HG03139 (cell line): ENCODE measurements around the gene SNRPD3.
"Not testable (repeated sequence)": the region's sequence is repeated elsewhere in the genome, so short reads cannot be mapped to it uniquely, and the experiment has no call there.

Source experiments
- ATAC-seq: cut with Tn5 transposase; IDR thresholded peaks from one replicate; pipeline ENCODE4 v1.9.1; 2021; ENCODE audit not compliant: unreplicated experiment

The SNRPD3 gene

DNA sequence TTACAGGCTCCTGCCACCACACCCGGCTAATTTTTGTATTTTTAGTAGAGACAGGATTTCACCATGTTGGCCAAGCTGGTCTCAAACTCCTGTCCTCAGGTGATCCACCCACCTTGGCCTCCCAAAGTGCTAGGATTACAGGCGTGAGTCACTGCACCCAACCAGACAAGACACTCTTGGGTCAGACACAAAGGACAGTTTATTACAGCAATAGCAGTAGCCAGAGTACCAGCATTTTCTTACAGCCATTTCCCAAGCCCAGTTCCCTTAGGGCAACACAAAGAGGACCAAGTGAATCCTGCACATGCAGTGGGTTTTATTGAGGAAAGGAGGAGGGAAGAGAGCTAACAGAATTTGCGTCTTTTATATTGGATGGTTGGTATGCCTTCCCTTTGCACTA lies 24.8 kb upstream of the SNRPD3 start:
- not testable (repeated sequence) for ATAC-seq

DNA sequence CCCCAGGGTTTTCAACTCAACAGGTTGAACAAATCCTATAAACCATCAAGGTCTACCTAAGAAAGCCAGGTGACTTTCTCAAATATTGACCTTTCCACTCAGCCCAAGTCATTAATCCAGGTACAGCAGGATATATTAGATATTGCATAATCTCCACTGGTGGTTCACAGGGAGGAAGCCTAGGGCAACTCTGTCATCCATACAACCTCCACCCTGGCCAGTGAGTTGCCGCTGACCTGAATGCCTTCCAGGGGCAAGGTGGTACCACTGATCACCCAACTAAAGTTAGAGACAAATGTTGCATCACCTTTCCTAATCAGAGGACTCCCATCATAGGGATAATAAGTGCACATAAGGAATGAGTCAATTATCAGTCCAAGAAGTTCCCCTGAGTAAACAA lies 23.7 kb upstream of the SNRPD3 start:
- no peak for ATAC-seq

DNA sequence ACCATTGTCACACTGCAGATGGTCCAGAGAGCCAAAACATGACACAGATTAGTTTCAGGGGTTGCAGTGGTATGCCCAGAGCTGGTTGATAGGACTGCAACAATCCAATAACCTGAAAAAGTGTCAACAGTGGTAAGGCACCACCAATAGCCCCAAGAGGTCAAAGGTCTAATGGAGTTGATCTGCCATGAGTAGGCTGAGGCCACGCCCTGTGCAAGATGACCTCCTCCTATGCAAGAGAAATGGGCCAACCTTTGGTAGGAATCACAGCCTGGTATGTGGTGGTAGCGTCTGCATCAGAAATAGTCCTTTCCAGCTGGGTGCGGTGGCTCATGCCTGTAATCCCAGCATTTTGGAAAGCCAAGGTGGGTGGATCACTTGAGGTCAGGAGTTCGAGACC lies 20.5 kb upstream of the SNRPD3 start:
- no peak for ATAC-seq

- no peak for ATAC-seq
These were observed 19.7 kb upstream of the SNRPD3 start for GRCh38 chr22:24536089-24536488.

- ATAC-seq, result no peak
These were observed 15.3 kb upstream of the SNRPD3 start for GRCh38 chr22:24540470-24540869.

GRCh38 chr22:24541681-24542515 lies 13.9 kb upstream of the SNRPD3 start:
- no peak for ATAC-seq

DNA sequence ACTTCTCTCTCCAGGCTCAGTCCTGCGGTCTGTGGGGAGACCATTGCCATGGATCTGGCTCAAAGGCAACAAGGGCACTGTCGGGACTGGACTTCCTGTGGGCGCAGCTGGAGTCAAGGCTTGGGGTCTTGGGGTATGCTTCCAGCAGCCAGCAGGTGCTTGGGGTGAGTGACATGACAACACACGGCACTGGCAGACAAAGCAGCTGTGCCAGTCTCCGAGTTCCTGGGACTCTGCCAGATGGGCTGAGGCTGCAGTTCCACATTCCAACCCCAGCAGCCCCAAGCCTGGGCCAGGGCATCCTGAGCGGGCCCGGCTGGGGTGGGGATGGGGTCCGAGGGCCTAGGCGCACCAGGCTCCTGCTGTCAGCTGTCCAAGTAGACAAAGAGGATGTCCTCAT lies 13.2 kb upstream of the SNRPD3 start:
- ATAC-seq, result no peak

DNA sequence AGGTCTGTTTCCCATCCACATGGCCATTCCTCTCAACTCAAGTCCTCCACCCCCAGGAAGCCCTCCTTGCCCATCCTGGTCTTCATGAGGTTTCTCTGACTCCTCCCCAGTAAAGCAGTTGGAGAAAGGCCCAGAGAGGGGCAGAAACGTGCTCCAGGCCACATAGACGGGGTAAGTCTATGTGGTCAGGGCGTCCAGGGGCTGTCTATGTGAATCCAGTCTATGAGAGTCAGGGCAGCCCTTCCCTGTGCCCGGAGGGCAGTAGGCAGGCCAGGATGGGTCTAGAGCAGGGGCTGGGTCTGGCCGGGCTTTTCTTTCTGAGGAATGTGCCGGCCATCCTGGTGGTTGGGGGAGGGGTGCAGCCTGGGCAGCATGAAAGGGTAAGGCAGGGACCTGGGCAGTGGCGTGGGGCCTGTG lies 12.6 kb upstream of the SNRPD3 start:
- no peak for ATAC-seq

DNA sequence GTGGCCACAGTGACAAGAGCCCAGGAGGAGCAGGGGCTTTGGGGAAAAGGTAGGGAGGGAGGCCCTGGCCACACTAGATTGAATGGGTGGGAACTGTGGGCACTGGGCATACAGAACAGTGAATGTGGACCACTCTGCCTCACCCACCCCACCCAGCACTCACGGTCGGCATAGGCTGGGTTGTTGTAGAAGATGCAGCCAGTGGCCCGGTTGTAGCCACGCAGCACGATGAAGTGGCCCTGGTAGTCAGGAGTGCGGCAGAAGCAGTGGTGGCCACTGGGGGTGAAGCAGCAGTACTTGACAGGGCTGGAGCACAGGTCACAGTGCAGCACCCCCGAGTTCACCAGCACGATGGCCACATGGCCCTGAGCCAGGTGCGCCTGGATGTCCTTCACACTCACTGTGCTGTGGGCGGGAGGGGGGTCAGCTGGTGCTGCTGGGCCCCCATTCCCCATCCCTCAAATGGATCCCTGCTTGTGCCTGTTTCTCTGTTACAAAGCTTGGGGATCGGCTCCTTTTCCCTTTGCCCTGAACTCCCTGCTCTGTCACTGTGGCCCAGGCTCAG lies 12.0 kb upstream of the SNRPD3 start:
- ATAC-seq, result no peak

DNA sequence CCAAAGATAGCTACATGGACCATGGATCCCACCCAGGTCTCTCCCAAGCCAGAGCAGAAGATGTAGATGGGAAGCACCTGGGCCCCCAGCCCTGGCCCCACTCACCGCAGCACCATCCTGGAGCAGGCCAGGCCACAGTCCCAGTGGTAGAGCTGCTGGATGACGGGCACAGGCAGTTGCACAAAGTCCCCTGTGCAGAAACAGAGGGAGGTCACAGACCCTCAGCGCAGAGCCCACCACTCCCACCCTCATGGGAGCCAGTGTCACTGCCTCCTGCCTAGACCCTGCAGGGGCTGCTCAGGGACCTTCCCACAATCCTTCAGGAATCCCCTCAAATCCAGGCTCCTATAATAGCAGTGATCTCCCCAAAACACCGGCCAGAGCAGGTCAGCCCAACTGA lies 7.0 kb upstream of the SNRPD3 start:
- ATAC-seq, result no peak

DNA sequence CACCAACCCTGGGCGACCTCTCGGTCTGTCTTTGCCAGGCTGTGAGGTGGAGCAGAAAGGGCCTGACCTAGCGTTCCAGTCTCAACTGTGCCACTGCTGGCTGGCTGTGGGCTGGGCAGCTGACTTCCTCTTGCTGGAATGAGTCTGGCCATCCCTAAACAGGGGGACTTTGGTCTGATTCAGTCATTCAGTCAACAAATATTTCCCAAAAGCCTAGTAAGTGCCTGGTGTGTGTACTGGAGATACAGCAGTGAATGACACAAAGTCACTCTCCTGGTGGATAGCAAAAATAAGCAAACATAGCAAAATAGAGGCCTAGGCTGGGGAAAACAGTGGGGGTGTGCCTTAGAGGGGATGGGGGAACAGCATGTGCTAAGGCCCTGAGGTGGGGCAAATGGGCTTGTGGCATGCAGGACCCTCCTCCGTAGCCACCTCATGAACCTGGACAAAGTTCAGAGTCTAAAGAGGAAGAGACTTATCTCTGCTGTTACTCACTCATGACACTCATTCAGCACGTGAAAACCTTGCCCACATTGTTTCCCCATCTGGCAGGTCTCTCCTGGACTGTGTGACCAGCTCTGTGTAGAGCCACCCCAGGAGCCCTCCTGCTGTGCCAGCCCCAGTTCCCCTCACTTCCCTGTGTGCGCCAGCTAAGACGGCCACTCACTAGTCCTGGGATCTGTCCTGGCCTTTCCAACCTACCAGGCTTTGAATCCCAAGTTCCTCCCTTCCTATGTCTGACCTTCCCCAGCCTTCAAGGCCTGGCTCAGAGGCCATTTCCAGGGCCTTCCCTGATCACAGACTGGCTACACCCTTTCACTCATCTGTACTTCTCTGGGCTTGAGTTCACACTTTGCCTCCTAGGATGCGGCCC lies 5.5 kb upstream of the SNRPD3 start:
- no peak for ATAC-seq

DNA sequence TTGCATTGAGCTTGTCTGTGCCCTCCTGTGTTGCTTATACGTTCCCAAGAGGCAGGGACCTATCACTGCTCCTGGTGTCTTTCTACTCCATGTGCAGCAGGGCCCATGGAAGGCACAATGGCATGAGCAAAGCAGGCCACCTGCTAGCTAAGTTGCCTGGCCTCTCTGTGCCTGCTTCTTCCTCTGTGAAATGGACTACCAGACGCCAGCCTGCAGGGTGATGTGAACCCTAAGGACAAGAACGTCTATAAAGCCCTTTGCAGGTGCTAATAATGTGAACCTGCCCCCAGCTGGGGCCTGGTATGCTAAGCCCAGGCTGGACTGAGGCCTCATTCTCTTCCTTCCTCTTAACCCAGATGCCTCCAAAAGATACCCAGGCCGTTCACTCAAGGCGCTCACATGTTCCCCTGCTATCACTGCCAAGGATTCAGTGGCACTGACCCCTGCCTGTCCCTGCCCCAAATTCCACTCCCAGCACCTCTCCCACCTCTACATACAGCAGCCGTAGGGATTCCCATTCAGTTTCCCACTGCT lies 4.8 kb upstream of the SNRPD3 start:
- no peak for ATAC-seq

GRCh38 chr22:24552503-24553286 lies 3.1 kb upstream of the SNRPD3 start:
- not testable (repeated sequence) for ATAC-seq

DNA sequence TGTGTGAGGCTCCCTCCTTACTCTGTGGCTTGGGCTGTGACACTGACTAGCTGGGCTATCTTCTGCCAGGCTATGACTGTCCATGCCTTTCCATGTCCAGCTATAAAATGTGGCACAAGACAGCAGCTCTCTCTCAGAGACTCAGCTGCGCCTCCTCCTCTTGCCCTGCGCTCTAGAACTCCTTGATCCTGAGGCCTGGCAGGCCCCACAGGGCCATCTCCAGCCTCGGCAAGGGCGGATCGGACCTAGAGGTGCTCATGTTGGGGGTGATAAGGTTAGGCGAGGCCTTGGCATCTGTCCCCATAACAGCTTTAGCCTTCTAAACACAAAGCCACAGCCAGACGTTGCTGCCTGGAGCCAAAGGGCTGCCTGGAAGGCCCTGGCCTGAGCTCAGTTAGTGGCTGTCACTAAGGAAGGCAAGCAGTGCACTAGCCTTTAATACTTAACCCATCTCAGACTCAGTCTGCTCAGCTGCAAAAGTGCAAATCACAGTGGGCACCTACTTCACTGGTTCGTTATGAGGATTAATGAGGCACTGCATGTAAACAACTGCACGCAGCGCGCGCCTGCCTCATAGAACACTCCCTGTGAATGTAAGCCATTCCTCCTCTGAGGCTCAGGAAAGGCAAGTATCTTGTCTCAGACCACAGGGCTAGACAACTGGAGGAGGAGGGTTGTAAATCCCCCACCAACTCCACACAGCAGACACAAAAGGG lies 2.0 kb upstream of the SNRPD3 start:
- ATAC-seq, result no peak

DNA sequence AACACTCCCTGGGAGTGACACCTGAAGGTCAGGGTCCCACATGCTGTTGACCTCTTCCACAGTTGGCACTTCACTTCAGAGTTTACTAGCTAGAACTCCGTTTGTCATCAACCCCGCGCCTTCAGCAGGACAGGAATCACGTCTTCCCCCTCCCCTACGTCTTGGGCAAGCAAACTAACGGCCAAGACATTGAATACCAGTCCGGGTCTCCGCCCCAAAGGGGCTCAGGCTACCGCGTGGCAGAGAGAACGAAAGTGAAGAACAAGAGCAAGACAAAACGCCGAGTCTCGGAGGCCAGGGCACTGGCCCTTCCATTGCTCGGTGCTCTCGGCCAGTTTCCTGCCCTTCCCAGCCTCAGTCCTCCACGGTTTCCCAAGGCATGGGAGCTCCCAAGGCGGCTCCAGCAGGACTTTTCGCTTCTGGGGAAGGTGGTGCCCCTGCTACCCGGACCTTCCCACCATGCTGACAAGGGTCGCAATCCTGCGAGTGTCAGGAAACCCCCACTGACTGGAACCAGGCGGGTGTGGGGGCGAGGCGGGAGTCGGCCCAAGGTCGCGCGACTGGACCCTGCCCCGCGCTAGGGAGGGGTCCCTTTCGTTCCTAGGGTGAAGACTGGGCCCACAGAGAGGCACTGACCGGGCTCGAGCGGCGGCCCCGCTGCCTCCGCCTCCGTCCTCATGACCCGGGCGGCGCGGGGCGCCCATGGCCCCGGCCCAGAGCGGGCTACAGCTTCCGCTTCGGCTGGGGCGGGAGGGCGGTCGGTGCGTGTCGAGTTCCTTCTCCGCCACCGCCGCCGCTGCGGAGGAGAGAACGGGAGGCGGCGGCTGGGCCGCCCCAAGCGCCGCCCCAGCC lies 1.3 kb upstream of the SNRPD3 start, which contains the start of gene GUCD1:
TSS of gene GUCD1 (minus strand) at position 826 of the 852 bp plus-strand sequence. CDS start at position 679, 147 bp downstream.
- ATAC-seq, result no peak

DNA sequence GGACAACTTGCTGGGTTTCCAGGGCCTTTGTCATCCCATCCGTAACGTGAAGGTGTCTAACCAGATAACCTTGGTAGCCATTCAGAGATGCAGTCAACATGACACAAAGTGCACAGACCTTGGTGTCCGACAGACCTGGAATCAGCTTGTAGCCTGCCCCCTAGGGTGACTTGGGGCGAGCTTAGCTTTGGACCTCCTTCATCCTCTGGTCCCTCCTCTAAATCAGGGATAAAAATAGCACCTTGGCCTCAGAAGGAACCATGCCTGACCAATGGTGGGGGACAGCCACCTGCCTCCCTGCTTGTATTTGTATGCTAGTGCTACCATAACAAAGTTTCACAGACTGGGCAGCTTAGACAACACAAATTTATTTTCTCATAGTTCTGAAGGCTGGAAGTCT lies 3.7 kb downstream of the SNRPD3 start:
- no peak for ATAC-seq

DNA sequence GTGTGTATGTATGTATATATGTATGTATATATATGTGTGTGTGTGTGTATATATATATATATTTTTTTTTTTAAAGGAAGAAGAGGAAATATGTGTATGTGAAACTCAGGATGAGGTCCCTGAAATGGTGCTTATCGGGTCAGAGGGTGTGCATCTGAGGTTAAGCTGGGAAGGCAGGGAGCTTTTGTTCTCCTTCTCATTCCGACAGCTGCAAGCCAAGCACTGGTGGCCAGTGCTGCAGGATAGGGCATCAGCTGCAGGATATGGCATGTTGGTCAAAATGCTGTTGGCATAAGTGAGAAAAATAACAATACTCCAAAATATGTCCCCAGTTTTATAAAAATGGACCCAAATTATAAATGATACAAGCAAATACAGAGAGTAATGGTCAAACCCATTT lies 7.4 kb downstream of the SNRPD3 start:
- no peak for ATAC-seq

- ATAC-seq, result no peak
These were observed 8.7 kb downstream of the SNRPD3 start for GRCh38 chr22:24564376-24565058.
